HG02938 (cell line): Measurements from ENCODE around the gene ABCB7.
A peak's percentile ranks its signal among the peaks of the same experiment; 100 is the strongest.
"Not testable (repeated sequence)": the region's sequence is repeated elsewhere in the genome, so short reads cannot be mapped to it uniquely, and the experiment has no call there.

ENCODE experiments used
- ATAC-seq: cut with Tn5 transposase; IDR thresholded peaks from one replicate; pipeline ENCODE4 v1.9.1; 2021; ENCODE audit warnings: mild to moderate bottlenecking, moderate library complexity; ENCODE audit not compliant: unreplicated experiment

Gene ABCB7

DNA sequence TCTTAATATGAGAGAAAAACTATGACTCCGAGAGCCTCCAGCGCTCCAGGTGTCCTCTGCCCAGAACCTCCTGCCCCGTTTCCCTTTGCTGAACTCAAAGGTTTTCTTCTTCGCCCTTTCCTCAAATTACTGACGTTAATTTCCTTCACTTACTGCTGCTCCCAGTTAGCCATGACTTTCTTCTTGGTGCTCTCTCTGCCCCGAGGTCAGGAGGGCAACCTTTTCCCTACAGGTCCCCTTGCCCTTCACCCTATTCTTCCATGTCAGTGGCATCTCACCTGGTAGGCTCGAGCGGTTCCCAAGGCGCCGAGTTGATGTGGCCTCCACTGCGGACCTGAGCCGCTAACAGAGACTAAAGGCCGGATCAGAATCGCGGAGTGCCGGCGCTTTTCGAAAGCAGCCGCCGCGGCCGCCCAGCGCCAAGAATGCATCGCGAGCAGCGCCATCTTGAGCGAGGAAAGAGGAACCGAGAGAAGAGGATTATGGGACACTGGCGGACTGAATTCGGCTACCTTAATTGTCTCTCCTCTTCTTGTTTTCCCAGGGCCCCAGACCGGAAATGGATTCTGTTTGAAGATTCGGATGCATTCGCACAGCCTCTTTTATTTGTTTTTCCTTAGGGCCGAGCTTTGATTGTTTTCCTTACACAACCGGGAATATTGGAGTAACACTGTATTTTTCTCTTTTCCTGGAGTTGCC, at the start of gene ABCB7:
TSS of gene ABCB7 (minus strand) at position 457 of the 699 bp plus-strand sequence. CDS start at position 446, 11 bp downstream.
- peak; percentile 87 for ATAC-seq

DNA sequence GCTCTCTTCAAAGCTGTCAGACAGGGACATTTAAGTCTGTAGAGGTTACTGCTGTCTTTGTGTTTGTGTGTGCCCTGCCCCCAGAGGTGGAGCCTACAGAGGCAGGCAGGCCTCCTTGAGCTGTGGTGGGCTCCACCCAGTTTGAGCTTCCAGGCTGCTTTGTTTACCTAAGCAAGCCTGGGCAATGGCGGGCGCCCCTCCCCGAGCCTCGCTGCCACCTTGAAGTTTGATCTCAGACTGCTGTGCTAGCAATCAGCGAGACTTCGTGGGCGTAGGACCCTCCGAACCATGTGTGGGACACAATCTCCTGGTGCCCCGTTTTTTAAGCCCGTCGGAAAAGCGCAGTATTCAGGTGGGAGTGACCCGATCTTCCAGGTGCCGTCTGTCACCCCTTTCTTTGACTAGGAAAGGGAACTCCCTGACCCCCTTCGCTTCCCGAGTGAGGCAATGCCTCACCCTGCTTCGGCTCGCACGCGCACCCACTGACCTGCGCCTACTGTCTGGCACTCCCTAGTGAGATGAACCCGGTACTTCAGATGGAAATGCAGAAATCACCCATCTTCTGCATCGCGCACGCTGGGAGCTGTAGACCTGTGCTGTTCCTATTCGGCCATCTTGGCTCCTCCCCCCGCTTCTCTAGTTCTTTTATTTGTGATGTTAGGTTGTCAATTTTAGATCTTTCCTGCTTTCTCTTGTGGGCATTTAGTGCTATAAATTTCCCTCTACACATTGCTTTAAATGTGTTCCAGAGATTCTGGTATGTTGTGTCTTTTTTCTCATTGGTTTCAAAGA, 32.5 kb upstream of the ABCB7 start:
- not testable (repeated sequence) for ATAC-seq

DNA sequence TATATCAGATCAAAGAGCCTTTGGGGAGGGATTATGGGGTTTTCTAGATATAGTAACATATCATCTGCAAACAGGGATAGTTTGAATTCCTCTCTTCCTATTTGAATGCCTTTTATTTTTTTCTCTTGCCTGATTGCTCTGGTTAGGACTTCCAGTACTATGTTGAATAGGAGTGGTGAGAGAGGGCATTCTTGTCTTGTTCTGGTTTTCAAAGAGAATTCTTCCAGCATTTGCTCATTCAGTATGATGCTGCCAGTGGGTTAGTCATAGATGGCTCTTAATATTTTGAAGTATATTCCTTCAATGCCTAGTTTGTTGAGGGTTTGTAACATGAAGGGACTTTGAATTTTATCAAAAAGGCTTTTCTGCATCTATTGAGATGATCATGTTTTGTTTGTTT, 25.6 kb upstream of the ABCB7 start:
- no peak for ATAC-seq

DNA sequence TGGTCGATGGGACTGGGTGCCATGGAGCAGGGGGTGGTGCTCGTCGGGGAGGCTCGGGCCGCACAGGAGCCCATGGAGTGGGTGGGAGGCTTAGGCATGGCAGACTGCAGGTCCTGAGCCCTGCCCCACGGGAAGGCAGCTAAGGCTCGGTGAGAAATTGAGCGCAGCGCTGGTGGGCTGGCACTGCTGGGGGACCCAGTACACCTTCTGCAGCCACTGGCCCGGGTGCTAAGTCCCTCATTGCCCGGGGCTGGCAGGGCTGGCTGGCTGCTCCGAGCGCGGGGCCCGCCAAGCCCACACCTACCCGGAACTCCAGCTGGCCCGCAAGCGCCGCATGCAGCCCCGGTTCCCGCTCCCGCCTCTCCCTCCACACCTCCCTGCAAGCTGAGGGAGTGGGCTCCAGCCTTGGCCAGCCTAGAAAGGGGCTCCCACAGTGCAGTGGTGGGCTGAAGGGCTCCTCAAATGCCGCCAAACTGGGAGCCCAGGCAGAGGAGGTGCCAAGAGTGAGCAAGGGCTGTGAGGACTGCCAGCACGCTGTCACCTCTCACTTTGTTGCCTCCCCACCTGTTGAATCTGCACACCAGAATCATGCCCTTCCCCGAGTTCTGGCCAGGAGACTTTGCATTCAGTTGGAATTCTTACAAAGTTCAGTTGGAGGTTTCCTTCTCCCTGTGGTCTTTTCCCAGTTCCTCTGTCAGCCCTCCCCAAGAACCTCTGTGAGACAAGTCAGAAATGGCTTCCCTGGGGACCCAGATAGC, 23.6 kb upstream of the ABCB7 start:
- ATAC-seq: not testable (repeated sequence)

DNA sequence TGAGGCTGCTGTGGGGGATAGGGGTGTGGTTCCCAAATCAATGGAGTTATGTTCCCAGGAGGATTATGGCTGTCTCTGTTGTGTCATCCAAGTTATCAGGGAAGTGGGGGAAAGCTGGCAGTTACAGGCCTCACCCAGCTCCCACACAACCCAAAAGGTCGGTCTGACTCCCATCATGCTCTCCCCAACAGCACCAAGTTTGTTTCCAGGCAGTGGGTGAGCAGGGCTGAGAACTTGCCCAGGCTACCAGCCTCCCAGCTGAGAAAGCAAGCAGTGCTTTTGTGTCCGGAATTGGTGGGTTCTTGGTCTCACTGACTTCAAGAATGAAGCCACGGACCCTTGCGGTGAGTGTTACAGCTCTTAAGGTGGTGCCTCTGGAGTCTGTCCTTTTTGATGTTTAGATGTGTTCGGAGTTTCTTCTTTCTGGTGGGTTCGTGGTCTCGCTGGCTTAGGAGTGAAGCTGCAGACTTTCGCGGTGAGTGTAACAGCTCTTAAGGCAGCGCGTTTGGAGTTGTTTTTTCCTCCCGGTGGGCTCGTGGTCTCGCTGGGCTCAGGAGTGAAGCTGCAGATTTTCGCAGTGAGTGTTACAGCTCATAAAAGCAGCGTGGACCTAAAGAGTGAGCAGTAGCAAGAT, 16.3 kb upstream of the ABCB7 start:
- not testable (repeated sequence) for ATAC-seq

DNA sequence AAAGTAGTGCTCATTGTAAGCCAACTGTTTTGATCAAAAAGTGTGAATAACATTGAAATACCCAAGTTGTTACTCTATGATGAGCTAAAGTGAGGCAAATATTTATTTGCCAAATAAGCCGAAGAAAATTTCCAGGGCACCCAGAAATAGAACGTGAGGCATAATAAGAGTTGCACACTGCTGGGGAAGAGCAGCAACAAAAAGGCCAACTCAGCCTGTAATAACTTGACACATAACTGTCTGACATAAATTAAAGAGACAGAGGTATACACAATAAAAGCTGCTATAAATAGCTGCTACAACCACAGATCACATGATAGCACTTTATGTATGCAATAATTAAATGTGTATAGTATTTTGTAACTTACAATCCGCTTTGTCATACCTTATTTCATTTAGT, 2.0 kb upstream of the ABCB7 start:
- ATAC-seq: no peak

DNA sequence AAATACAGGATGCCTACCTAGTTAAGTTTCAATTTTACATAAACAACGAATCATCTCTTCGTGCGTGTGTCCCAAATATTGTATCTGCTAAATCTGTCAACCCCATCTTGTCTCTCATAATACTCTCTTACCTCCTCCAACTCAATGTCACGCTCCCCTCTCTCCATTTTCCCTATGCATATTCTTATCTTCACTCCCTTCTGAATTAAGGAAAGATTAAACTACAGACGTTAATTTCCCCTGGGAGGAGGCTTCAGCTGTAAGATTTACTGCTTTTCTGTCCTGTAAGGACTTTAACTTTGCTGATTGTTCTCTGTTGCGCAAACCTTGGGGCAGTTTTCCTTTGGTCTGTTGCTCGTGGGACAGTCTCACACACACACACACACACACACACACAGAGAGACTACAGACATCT, 455 bp upstream of the ABCB7 start:
- no peak for ATAC-seq

DNA sequence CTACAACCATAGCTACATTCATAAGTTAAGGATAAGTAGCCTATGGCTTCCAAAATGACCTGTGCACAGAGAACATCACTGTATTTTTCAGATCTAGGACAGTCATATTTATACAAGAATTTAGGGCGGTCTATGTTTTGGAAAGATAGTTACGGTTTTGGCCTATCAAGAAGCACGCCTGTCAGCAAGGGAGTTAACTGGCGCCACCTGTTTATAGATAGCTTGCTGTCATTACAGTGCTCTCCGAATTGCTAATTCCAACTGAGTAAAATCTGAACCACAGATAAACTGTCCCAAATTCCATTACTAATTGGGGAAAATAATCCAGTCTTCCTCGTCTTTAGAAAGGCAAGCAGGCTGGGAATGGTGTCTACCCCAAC, 646 bp downstream of the ABCB7 start:
- ATAC-seq: peak; percentile 53

DNA sequence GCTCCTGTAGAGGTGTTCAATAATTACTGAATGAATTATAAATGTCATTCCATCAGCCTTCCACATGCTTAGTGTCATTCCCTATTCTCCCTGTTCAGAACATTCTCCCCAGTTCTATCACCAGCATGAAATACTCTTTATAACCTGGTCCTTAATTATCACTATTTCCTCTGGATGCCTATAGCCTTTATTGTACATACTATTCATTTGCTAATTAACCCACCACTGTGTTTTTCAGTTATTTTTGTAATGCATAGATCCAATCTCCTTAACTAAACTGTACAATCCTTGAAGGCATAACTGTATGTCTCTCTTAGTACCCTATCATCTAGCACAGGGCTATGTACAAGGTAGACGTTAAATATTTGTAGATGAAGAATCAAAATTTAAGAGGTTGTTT, 1.2 kb downstream of the ABCB7 start:
- no peak for ATAC-seq

DNA sequence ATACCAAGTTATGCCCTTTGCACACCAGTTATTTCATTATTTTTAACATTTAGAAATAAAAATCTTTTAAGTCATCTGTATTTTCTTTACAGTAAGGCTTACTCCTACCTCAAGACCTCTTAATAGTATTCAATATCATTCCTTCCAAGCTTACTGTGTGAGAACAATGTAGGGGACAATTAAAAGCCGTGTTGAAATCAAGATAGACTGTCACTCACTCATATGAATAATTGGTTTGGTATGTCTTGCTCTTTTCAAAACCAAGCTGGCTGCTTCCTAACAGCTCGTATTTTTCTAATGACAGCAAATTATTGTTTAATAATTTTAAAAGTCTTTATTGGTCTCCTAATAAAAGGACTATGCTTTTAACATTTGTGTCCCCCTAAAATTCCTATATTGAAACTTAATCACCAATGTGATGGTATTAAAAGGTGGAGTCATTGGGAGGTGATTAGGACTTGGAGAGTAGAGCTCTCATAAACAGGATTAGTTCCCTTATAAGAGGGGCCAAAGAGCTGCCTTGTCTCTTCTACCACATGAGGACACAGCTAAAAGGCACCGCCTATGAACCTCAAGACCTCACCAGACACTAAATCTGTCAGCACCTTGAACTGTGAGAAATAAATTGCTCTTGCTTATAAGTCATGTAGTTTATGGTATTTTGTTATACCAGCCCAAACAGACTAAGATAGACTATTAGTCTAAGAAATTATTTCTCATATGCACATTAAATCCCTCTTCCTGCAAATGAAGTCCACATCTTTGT, 4.1 kb downstream of the ABCB7 start:
- ATAC-seq: no peak

DNA sequence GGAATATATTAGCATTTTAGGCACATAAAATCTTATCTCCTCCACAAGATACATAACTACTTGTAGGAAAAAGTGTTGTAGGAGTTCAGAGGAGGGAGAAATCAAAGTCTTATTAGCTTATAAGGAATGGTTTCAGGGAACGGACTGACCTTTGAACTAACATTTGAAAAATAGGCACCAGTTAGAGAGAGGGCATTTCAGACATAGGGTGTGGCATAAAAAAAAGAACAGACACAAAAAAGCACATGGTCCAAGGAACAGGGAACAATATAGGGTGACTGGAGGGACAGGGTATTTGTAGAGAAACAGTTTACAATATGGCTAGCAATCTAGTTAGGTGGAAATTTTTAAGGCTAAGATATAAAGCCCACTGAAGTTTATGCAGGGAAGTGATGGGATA, 6.4 kb downstream of the ABCB7 start:
- no peak for ATAC-seq

DNA sequence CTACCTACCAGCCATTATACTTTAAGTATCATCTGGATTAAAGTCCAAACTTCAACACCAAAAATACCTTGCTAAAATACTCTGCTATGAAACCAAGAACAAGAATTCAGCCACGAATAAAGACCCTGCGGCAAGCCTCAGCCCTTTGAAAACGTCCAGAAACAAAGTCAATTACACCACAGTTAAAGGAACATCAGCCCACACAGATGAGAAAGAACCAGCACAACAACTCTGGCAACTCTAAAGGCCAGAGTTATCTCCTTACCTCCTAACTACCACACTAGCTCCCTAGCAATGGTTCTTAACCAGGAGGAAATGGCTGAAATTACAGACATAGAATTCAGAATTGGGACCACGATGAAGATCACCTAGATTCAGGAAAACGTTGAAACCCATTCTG, 23.4 kb downstream of the ABCB7 start:
- no peak for ATAC-seq

DNA sequence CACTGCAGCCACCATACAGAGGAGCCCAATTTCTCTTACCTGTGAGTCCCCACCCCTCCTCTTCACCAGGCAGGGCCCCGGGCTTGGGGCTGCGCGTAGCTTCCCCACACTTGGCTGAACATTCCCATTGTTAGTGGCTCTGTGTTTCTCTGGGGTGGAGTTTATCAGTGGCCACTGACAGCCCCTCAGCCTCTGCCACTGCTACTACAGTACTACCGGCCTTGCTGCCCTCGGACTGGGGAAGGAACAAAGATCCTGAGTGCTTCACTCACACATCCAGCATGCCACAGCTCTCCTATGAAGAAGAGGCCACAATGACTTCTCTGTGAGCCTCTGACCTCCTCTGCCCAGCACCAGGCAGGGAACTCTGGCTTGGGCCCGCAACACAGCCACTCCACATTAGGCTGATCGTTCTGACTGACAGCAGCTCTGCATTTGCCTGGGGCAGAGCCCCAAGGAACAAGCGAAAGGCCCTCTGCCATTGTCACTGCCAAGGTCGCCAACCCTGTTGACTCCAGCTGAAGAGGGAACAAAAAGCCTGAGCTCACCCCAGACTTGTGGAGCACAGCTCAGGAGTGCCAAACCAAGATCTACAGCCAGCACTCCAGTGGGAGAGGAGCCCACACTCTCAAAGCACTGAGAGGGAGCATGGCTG, 24.0 kb downstream of the ABCB7 start:
- no peak for ATAC-seq

DNA sequence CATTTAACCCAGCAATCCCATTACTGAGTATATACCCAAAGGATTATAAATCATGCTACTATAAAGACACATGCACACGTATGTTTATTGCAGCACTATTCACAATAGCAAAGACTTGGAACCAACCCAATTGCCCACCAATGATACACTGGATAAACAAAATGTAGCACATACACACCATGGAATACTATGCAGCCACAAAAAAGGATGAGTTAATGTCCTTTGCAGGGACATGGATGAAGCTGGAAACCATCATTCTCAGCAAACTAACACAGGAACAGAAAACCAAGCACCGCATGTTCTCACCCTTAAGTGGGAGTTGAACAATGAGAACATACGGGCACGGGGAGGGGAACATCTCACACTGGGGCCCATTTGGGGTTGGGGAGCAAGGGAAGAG, 27.0 kb downstream of the ABCB7 start:
- ATAC-seq: not testable (repeated sequence)

DNA sequence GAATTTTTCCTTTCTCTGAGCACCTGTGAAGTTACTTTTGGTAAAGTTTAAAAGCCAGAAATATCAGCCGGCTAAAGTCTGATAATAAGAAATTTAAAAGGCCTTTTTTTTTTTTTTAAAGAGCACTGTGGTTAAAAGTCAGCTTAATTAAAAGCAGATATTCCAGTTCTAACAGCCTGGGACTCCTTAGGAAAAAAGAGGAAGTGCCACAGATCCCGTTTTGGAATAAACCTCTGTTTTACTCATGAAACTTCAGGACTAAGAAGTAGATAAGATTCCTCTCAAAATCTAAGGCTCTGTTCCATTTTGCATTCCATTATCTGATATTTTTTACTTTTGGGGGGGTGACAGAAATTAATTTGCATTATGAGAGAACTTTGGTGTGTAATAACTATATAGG, 37.8 kb downstream of the ABCB7 start:
- no peak for ATAC-seq

DNA sequence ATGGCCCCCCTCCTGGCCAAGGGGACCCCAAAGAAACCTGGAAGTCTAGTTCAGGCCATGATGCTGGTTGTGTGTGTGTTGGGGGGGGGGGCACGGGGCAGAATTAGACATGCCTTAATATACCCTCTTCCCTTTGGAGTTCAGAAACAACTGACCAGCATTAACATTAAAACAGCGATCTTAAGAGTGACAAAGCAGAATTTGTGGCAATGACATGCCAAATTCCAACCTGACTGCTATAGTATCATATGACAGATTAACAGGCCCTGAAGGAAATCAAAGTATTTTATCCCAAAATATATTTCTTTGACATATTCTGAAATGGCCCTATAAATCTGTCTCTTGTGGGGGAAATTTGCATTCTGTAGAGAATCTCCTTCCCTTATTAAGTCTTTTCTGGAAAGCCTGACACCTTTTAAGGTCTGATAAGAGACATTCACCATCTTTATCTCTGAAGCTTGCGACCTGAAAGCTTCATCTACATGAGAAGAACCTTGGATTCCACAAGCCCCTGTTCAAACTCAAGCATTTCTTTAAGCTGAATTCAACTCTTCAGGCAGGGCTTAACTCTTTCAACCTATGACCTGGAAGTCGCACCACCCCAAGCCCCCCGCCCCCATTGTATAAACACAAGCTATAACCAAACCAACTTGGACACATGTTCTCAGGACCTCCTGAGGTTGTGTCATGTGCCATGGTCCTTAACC, 40.2 kb downstream of the ABCB7 start:
- no peak for ATAC-seq

DNA sequence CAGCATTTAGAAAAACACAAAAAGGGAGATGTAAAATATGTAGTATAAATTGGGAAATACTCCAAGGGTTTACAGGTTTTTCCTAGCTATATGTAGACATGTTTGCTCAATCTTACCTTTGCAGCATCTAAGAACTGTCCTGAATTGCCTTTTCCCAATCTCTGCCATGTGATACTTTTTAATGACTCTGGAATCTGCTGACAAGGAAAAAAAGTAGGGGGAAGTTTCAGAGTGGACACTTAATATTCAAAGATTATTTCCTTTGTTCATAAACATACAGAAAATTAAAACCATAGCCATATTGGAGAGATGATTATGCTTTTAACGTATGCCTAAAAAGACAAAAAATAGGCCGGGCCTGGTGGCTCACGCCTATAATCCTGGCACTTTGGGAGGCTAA, 41.4 kb downstream of the ABCB7 start:
- no peak for ATAC-seq

DNA sequence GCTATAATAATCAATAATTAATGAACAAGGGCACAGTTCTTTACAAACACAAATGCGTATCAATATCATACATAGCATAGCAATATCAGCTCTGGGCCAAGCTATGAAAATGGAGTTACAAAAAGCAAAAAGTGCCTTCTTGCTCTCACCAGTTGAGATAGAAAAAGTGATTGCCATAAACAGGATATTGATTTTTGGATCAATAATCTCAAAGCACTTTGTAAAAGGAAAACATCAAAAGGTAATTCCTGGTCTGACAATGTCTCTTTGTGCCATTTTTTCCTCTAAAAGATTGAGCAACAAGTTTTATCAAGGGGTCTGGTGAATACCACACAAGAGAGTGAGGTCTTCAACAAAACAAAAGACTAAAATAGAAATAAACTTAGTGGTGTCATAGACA, 42.4 kb downstream of the ABCB7 start:
- no peak for ATAC-seq

DNA sequence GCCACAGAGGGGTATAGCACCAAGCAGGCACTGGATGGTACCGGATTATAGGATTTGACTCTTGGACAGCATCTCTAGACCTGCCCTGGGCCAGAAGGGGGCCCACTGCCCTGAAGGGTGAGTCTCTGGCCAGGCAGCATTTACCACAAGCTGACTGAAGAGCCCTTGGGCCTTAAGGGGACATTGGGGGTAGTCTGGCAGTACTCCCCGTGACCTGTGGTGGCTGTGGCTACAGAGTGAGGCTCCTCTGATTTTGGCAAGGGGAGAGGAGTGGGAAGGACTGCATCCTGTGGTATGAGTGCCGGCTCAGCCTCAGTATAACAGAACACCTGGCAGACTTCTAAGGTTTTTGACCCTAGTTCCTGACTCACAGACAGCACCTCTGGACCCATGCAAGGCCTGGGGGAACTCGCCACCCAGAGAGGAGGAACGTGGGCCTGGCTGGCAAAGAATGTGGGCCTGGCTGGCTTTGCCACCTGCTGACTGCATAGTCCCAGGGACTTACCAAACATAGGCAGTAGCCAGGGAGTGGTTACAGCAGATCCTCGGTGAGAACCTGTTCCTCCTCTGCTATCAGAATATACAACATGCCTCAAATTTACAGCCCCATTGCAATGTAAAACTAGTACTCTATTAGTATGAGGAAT, 48.1 kb downstream of the ABCB7 start:
- no peak for ATAC-seq
